Measurements from ENCODE around the gene ATXN7L1.
"Not testable (repeated sequence)": the region's sequence is repeated elsewhere in the genome, so short reads cannot be mapped to it uniquely, and the experiment has no call there.

ATXN7L1 gene

GRCh38 chr7:105743351-105744090, 132.9 kb downstream of the ATXN7L1 start:
- no peak for DNase-seq (ENCODE audit: low read depth)

DNA sequence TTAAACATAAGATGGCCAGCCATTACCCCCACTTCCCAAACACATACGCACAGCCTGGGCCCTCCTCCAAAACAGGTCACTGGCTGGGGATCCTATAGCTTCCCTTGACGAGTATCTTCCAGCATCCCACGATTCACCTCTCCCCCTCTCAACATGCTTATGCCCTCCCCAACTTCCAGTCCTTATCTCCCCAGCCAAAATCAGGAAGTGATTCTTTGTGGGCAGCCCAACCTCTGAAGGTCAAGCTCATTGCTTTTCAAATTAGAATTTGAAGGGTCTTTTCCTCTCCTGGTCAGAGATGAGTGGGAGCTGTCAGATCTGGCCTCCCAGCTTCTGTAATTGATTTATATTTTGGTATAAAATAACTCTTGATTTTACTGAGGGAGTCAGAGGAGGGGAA, 133.6 kb downstream of the ATXN7L1 start:
- no peak for DNase-seq (ENCODE audit: low read depth)

GRCh38 chr7:105741982-105742381, 134.4 kb downstream of the ATXN7L1 start:
- DNase-seq (ENCODE audit: low read depth), result no peak

DNA sequence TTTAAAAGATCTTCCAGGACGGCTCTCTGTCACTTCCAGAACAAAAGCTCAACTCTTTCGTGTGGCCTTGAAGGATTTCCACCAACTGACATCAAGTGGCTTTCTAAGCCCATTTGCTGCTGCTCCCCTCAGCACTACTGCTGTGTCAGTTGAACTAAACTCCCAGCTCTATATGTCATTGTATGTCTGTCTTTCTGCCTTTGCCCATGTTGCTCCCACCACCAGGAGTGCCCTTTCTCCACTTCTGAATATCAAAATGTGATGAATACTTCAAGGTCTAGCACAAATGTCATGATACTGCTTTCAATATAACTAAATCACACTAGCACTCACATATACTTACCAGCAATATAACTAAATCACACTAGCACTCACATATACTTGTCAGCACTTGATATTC, 138.3 kb downstream of the ATXN7L1 start:
- DNase-seq (ENCODE audit: low read depth), result no peak

- peak; percentile 61 for DNase-seq (ENCODE audit: low read depth)
These were observed 142.2 kb downstream of the ATXN7L1 start for GRCh38 chr7:105734233-105734632.

- DNase-seq (ENCODE audit: low read depth), result no peak
These were observed 145.4 kb downstream of the ATXN7L1 start for GRCh38 chr7:105731042-105731441.

DNA sequence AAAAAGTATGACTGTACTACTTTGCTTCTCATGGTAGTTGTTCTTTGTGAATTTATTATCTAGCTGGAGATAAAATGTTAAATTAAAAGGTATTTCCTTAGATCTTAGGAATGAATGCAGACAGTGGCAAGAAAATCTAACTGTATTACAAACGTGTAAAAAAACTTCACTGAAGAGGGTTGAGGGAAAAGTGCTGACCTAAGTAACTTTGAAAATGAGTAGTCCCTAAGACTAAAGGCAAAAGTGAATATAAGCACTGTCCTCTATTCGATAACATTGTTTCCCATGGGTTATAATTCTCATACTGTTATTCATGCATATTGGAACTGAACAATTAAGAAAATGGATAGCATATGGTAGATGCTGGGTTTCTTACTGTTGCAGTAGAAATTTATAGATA, 148.4 kb downstream of the ATXN7L1 start:
- DNase-seq (ENCODE audit: low read depth), result no peak

GRCh38 chr7:105724688-105725087, 151.7 kb downstream of the ATXN7L1 start:
- no peak for DNase-seq (ENCODE audit: low read depth)

GRCh38 chr7:105723572-105723971, 152.8 kb downstream of the ATXN7L1 start:
- DNase-seq (ENCODE audit: low read depth), result no peak

DNA sequence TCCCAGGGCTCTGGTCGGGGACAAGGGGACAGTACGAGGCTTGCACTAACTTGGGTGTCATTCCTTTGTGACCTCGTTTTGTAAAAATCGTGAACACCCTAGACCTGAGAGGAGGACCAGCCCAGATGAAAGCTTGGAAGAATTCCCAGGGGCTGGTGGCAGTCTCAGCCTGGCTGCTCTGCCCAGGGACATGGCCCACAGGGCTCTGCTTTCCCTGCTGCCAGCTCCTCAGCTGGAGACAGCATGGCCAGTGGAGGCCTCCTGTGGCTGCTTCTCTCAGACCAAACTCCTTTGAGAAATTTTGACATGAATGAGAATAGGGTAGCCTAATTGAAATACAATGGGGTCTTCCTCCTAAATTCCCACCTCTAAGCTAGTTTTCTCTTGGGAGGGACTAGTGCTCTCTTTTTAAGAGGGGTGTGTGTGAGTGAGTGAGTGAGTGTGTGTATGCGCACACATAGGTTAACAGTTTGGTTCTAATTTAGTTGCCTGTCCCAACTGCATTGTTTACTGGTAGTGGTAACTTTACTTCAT, 154.8 kb downstream of the ATXN7L1 start:
- no peak for DNase-seq (ENCODE audit: low read depth)

DNA sequence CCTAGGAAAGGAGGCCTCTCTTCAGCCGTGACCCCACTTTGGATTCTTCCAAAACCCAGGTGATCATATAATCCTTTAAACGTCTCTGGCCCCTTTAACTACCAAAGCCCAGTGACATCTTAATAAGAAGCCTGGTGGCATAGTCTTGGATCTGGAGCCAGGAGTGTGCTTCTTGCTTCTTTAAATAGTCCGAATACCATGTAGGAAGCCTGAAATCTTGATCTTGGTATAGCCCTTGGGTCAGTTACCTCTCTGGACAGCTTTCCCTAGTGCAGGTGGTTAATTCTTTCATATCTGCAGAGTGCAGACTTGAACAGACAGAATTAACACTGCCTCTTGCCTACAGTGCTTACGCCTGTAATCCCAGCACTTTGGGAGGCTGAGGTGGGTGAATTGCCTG, 156.5 kb downstream of the ATXN7L1 start:
- DNase-seq (ENCODE audit: low read depth), result no peak

DNA sequence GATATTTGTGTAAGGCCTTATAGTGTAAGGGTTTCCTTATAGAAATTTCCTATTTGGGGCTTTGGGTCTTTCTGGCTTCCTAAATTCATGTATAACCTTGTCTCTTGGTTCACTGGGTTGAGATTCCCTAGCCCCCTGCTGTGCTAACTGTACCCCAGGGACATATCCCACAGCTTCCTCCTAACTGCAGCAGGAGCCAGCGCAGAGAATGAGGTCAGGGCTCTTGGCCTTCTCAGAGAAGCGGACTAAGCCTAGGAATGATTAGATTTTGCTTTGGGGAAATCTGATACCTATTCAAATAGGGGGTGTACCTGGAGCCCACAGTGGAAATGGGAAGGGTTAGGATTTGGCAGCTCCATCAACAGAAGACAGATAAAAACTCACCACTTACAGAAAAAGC, 157.0 kb downstream of the ATXN7L1 start:
- DNase-seq (ENCODE audit: low read depth), result no peak

- DNase-seq (ENCODE audit: low read depth), result no peak
These were observed 157.9 kb downstream of the ATXN7L1 start for GRCh38 chr7:105718511-105718925.

DNA sequence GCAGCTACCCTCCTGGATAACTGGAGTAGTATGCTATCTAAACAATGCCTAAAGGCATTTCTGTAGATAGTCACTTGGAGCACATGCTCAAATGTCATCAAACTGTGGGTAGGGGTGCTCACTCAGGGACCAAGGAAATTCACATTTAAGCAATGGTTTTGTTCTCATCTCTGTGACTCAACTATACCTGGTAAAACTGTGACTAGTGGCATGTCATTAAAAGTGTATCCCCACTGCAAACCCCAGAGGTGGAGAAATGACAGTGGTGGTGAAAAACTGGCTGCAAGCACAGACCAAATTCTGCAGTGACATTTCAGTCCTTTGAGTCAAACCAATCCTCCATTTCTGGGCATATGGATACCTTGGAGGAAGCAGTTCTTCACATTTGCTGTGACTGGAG, 160.9 kb downstream of the ATXN7L1 start:
- no peak for DNase-seq (ENCODE audit: low read depth)

DNA sequence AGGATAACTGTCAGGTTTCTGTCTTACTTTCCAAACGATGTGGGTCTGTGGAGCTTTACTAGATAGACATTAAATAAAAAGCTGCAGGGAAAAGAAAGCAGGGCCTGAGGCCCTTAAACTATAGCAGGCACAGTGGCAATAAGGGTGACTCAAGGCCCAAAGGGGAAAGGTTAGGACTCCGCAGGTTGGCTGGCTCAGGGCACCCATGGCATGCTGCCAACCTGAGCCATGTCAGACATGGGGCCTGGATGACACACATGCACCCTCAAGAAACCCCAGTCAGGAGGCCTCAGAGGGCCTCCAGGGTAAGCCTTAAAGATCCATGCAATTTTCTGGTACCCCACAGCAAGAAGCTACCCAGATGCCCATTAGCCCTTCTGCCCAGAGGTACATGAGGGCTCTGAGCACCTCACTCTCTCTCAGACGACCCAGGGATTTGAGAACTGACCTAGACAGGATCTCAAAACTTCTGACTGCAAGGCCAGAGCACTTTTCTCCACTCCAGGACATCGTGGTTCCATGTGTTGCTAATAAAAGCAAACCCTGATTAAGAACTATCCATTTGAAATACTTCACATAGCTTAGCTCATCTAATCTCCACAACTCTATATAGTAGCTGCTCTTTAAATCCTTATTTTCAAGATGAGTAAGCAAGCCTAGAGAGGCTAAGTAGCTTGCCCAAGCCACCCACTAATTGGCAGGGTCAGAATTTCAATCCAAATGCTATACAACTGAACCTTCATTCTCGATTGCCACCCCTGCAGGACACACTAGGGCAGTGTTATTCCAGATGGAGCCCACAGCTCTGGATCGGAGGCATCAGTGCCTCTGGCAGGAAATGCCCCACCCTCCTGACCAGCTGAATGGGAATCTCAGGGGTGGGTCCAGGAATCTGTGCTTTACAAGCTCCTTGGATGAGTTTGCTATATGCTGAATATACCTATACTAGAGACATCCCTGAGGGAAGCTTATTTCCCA, 162.6 kb downstream of the ATXN7L1 start:
- DNase-seq (ENCODE audit: low read depth), result no peak

DNA sequence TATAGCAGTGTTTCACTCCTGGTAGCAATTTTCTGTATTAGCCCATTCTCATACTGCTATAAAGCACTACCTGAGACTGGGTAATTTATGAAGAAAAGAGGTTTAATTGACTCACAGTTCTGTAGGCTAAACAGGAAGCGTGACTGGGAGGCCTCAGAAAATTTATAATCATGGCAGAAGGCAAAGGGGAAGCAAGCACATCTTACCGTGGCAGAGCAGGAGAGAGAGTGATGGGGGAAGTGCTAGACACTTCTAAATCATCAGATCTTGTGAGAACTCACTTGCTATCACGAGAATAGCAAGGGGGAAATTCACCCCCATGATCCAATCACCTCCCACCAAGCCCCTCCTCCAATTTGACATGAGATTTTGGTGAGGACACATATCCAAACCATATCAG, 163.5 kb downstream of the ATXN7L1 start:
- DNase-seq (ENCODE audit: low read depth), result no peak

- DNase-seq (ENCODE audit: low read depth), result no peak
These were observed 164.5 kb downstream of the ATXN7L1 start for GRCh38 chr7:105711726-105712402.

- not testable (repeated sequence) for DNase-seq (ENCODE audit: low read depth)
These were observed 165.7 kb downstream of the ATXN7L1 start for GRCh38 chr7:105710720-105711119.

GRCh38 chr7:105708763-105709080, 167.7 kb downstream of the ATXN7L1 start:
- DNase-seq (ENCODE audit: low read depth), result no peak

- DNase-seq (ENCODE audit: low read depth), result no peak
These were observed 168.2 kb downstream of the ATXN7L1 start for GRCh38 chr7:105707967-105708762.

GRCh38 chr7:105707381-105707780, 169.0 kb downstream of the ATXN7L1 start:
- no peak for DNase-seq (ENCODE audit: low read depth)

DNA sequence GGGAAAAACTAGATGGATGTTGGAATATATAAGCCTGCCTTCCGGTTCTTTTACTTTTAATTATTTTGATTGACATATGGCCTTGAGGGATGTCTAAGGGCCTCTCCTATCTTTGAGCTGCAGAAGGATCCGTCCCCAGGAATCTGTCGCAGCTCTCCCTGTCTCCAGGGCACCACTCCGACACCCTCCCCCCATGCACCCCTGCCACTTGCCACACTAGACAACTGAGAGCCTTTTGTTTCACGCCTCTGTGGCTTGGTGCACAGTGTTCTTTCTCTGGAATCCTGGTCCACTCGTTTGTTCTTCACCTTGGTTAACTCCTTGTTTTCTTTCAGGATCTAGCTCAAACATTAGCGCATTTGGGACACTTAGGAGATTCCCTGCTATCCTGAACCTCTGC, 171.0 kb downstream of the ATXN7L1 start:
- no peak for DNase-seq (ENCODE audit: low read depth)
